Inflammatory macrophage (primary cell): ENCODE data around the gene TSPYL2.

Experiments
- DNase-seq, 2 donors: peaks; one replicate each; pipeline ENCODE4 v3.0.0-alpha.2; 2020 to 2022

Gene TSPYL2

GRCh38 chrX:53126377-53126776 lies 44.2 kb downstream of the TSPYL2 start:
- no peak for DNase-seq

DNA sequence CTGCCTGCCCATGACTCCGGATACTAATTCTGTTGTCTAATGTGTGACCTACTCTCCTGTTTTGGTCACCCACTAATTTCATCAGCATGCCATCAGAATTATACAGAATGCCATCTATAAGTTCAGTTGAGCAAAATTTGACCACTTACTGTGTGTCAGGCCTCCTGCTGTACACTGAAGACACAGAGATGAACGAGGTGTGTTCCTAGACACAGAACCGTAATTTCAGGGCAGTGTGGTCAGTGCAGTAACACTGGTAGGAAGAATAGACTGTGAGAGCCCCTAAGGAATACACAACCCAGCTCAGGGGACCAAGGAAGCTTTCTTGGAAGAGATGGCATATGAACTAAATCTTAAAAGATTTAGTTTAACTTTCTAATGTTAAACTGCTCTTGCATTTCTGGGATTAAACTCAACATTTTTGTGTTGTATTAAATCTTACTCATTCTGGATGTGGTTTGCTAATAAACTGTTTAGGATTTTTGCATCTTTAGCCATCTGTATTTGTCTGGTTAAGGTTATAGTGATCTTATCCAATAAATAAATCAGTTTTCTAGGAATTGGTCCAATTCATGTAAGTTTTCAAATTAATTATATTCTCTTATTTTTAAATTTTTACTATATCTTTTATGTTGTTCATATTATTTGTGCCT lies 46.1 kb downstream of the TSPYL2 start:
- DNase-seq: no peak

DNA sequence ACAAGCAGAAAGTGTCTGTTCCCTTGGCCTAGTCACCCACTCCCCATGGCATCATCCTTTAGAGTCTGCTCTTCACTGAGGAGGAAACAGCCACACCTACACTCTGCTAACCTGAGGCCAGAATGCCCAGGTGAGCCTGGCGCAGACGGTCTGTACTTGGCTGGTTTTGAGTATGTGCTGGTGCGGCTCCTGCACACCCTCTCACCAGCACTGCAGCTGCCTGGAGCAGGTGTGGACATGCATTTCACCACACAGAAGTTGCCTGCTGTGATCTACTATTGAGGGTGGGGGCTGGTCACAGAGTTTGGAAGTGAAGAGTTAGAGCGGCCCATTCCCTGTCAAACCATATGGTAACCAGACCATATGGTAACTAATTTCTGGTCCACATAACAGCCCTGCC lies 51.2 kb downstream of the TSPYL2 start:
- DNase-seq: no peak

DNA sequence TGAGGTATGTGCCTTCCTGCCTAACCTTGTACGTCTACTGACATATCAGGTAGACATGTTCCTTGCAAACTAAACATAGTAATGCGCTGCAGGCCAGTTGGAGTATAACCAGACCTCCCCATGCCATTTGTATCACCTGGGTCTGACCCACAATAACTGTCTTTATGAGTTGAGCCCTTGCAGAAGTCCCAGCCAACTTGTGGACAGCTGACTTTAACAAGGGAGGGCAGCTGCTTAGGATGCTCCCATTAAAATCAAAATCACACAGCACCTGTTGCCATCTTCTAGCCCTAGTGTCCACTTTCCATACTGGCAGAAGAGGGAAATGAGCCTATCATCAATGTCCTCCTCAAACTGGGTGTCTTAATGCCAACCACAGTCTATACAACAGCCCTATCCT lies 53.4 kb downstream of the TSPYL2 start:
- DNase-seq: no peak
